ENCODE data around the gene IFI30. TPM values are rescaled to one million over a fixed set of nuclear protein-coding genes. Genes with fewer than 3 reads are reported as not detected.

Gene IFI30
- total RNA-seq, 4 donors from 2014 or later: 10.0 to 50.8 (median 32.8) TPM

- Histone ChIP-seq H3K9me3 (no peaks in the 10 kb centered on the region), H3K4me1 (peaks cover 0 to 13% (median 4%) of the 10 kb centered on the region in 4 donors), H3K36me3 (peaks cover 0 to 51% (median 21%) of the 10 kb centered on the region in 4 donors), H3K4me3 (no peak overlapping the region), H3K27ac (no peak overlapping the region), H3K27me3 (no peaks in the 10 kb centered on the region)
- in situ Hi-C loops (cut with MboI; ENCODE audit: low pct_ligation_motif_present in 1 of 4, low pct_unique_long_range_greater_than_20kb in 1 of 4, low sequenced_read_pairs in 3 of 4) (no loop called here), intact Hi-C loops (cut with DNase I; ENCODE audit: low total_unique reads) (no loop called here)
- 94 to 95% methylated on average over 4 to 6 of the region's 6 CpGs for WGBS, 2 donors (ENCODE audit: low coverage in 1 of 2)
- TF ChIP-seq POLR2A (IDR thresholded peaks at IDR 0.05): no peak
- no peak for DNase-seq
These were observed 32.6 kb upstream of the IFI30 start for GRCh38 chr19:18141031-18141430.

DNA sequence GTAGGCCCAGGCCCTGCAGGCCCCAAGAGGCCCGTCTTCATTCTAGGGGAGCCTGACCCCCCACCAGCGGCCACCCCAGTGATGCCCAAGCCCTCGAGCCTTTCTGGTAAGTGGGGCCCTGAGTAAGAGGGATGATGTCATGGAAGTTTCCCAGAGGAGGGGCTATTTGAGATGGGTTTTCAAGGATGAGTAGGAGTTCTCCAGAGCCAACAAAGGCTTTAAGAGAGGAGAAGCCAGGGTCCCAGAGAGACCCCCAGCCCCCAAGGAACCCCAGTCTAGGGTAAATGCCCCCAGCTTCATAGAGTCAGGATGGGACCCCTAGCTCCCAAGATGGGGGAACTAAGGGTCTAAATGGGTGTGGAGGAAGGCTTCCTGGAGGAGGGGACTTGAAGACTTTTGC, 29.7 kb upstream of the IFI30 start:
- H3K4me3 ChIP-seq: no peak overlapping the region
- H3K9me3 ChIP-seq: no peaks in the 10 kb centered on the region
- WGBS, 2 donors (ENCODE audit: low coverage in 1 of 2): 85% methylated on average over 3 of the region's 3 CpGs; no CpG with 5 or more reads in 1 of the 2 donors
- no peaks in the 10 kb centered on the region for H3K27me3 ChIP-seq
- no peak overlapping the region for H3K27ac ChIP-seq
- no peaks in the 10 kb centered on the region for H3K4me1 ChIP-seq
- no peak for DNase-seq
- in situ Hi-C loops (cut with MboI; ENCODE audit: low pct_ligation_motif_present in 1 of 4, low pct_unique_long_range_greater_than_20kb in 1 of 4, low sequenced_read_pairs in 3 of 4) (no loop called here), intact Hi-C loops (cut with DNase I; ENCODE audit: low total_unique reads) (no loop called here)
- peaks cover 0 to 54% (median 23%) of the 10 kb centered on the region in 4 donors for H3K36me3 ChIP-seq
- TF ChIP-seq, protein P1, sequence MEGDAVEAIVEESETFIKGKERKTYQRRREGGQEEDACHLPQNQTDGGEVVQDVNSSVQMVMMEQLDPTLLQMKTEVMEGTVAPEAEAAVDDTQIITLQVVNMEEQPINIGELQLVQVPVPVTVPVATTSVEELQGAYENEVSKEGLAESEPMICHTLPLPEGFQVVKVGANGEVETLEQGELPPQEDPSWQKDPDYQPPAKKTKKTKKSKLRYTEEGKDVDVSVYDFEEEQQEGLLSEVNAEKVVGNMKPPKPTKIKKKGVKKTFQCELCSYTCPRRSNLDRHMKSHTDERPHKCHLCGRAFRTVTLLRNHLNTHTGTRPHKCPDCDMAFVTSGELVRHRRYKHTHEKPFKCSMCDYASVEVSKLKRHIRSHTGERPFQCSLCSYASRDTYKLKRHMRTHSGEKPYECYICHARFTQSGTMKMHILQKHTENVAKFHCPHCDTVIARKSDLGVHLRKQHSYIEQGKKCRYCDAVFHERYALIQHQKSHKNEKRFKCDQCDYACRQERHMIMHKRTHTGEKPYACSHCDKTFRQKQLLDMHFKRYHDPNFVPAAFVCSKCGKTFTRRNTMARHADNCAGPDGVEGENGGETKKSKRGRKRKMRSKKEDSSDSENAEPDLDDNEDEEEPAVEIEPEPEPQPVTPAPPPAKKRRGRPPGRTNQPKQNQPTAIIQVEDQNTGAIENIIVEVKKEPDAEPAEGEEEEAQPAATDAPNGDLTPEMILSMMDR (IDR thresholded peaks at IDR 0.05): no peak
- TF ChIP-seq POLR2A (IDR thresholded peaks at IDR 0.05) (no peak), EP300 (IDR thresholded peaks at IDR 0.05; ENCODE audit: low read depth) (no peak), POLR2AphosphoS5 (IDR thresholded peaks at IDR 0.05) (no peak)

GRCh38 chr19:18144361-18144760, 29.3 kb upstream of the IFI30 start:
- Histone ChIP-seq H3K9me3 (no peaks in the 10 kb centered on the region), H3K27ac (no peak overlapping the region), H3K27me3 (no peaks in the 10 kb centered on the region), H3K36me3 (peaks cover 0 to 54% (median 22%) of the 10 kb centered on the region in 4 donors), H3K4me3 (no peak overlapping the region), H3K4me1 (no peaks in the 10 kb centered on the region)
- intact Hi-C loops (cut with DNase I; ENCODE audit: low total_unique reads): no loop called here
- TF ChIP-seq, protein P1 (IDR thresholded peaks at IDR 0.05): no peak
- no peak for TF ChIP-seq POLR2AphosphoS5 (IDR thresholded peaks at IDR 0.05)
- TF ChIP-seq POLR2A (IDR thresholded peaks at IDR 0.05): no peak
- TF ChIP-seq EP300 (IDR thresholded peaks at IDR 0.05; ENCODE audit: low read depth): no peak
- no peak for DNase-seq
- 89% methylated on average over 16 of the region's 16 CpGs; no CpG with 5 or more reads in 1 of the 2 donors for WGBS, 2 donors (ENCODE audit: low coverage in 1 of 2)
- in situ Hi-C loops (cut with MboI; ENCODE audit: low pct_ligation_motif_present in 1 of 4, low pct_unique_long_range_greater_than_20kb in 1 of 4, low sequenced_read_pairs in 3 of 4): no loop called here

GRCh38 chr19:18144906-18145305, 28.7 kb upstream of the IFI30 start:
- no peak overlapping the region for H3K4me3 ChIP-seq
- no peak overlapping the region for H3K27ac ChIP-seq
- no peaks in the 10 kb centered on the region for H3K27me3 ChIP-seq
- in situ Hi-C loops (cut with MboI; ENCODE audit: low pct_ligation_motif_present in 1 of 4, low pct_unique_long_range_greater_than_20kb in 1 of 4, low sequenced_read_pairs in 3 of 4) (no loop called here), intact Hi-C loops (cut with DNase I; ENCODE audit: low total_unique reads) (no loop called here)
- H3K9me3 ChIP-seq: no peaks in the 10 kb centered on the region
- 98% methylated on average over 28 of the region's 28 CpGs; no CpG with 5 or more reads in 1 of the 2 donors for WGBS, 2 donors (ENCODE audit: low coverage in 1 of 2)
- no peak for DNase-seq
- H3K4me1 ChIP-seq: no peaks in the 10 kb centered on the region
- peaks cover 0 to 54% (median 22%) of the 10 kb centered on the region in 4 donors for H3K36me3 ChIP-seq
- TF ChIP-seq EP300 (IDR thresholded peaks at IDR 0.05; ENCODE audit: low read depth): no peak
- TF ChIP-seq, protein P1 (IDR thresholded peaks at IDR 0.05): no peak
- TF ChIP-seq POLR2A (IDR thresholded peaks at IDR 0.05): no peak
- TF ChIP-seq POLR2AphosphoS5 (IDR thresholded peaks at IDR 0.05): no peak
